Osteoblast (primary cell): ENCODE results near the gene HDDC3. TPM values are rescaled to one million over a fixed set of nuclear protein-coding genes. Genes with fewer than 3 reads are reported as not detected.

Experiments
- DNase-seq: peaks from one replicate; pipeline ENCODE4 v3.0.0; 2011; ENCODE audit warnings: low spot score, mixed read lengths; ENCODE audit not compliant: insufficient read length; ENCODE audit errors: missing footprints
- H2AFZ ChIP-seq: 2 replicates; pipeline ENCODE4 v1.6.0; 2011; ENCODE audit warnings: mild to moderate bottlenecking, low read length
- H3K27ac ChIP-seq: 2 replicates; pipeline ENCODE4 v1.5.1; 2011; ENCODE audit warnings: mild to moderate bottlenecking, low read depth, low read length, moderate library complexity
- H3K27me3 ChIP-seq: 2 replicates; pipeline ENCODE4 v1.6.0; 2012; ENCODE audit warnings: mild to moderate bottlenecking, control low read depth, inconsistent platforms, low read length, moderate library complexity; ENCODE audit not compliant: insufficient read depth
- H3K36me3 ChIP-seq: 2 replicates; pipeline ENCODE4 v1.5.1; 2011; ENCODE audit warnings: mild to moderate bottlenecking, low read length, control low read depth, moderate library complexity; ENCODE audit not compliant: insufficient read depth
- H3K4me1 ChIP-seq: 2 replicates; pipeline ENCODE4 v1.5.1; 2011; ENCODE audit warnings: mild to moderate bottlenecking, low read length, control low read depth, moderate library complexity; ENCODE audit not compliant: insufficient read depth
- H3K4me2 ChIP-seq: 2 replicates; pipeline ENCODE4 v1.6.0; 2011; ENCODE audit warnings: mild to moderate bottlenecking, low read length; ENCODE audit not compliant: insufficient read depth
- H3K4me3 ChIP-seq: fragments of 200-600 bp; sonication (generic); 3 replicates; pipeline ENCODE4 v1.5.1; 2012; ENCODE audit warnings: mild to moderate bottlenecking, low read length, inconsistent platforms; ENCODE audit not compliant: insufficient read depth
- H3K79me2 ChIP-seq: 2 replicates; pipeline ENCODE4 v1.6.0; 2012; ENCODE audit warnings: mild to moderate bottlenecking, low read length, control low read depth, inconsistent platforms; ENCODE audit not compliant: insufficient read depth
- H3K9me3 ChIP-seq: 2 replicates; pipeline ENCODE4 v1.5.1; 2011; ENCODE audit warnings: low read depth, low read length, control low read depth
- H4K20me1 ChIP-seq: 2 replicates; pipeline ENCODE4 v1.6.0; 2012; ENCODE audit warnings: mild to moderate bottlenecking, low read length, control low read depth; ENCODE audit not compliant: insufficient read depth
- CTCF ChIP-seq: IDR thresholded peaks from 2 replicates; pipeline ENCODE4 v1.5.1; 2011; ENCODE audit warnings: mild to moderate bottlenecking, low read depth, low read length, moderate library complexity; ENCODE audit errors: extremely low read depth
- total RNA-seq: library from RNA; depleted of rRNA; stranded (reverse); fragments of >200 nt; gene quantifications from 2 replicates; pipeline ENCODE4 v1.2.3, GENCODE V29; 2012

HDDC3 gene
- total RNA-seq, 1 donor: 11.6 TPM

- no peaks in the 10 kb centered on the region for H3K79me2 ChIP-seq
- H3K36me3 ChIP-seq: peaks cover 12% of the 10 kb centered on the region
- peak overlapping the region; percentile 78 for H3K4me3 ChIP-seq
- H3K4me1 ChIP-seq: peaks cover 7% of the 10 kb centered on the region
- TF ChIP-seq CTCF: no peak
- H4K20me1 ChIP-seq: peaks cover 3% of the 10 kb centered on the region
- H3K27me3 ChIP-seq: no peaks in the 10 kb centered on the region
- H3K4me2 ChIP-seq: peak overlapping the region; percentile 85
- DNase-seq: peak; percentile 73
- H3K27ac ChIP-seq: no peak overlapping the region
- no peaks in the 10 kb centered on the region for H3K9me3 ChIP-seq
- H2AFZ ChIP-seq: peak overlapping the region; percentile 83
These were observed 28.4 kb downstream of the HDDC3 start for GRCh38 chr15:90903733-90904536.

GRCh38 chr15:90902840-90903732 lies 29.3 kb downstream of the HDDC3 start, which contains the start of gene MAN2A2:
TSS of gene MAN2A2 (plus strand) at chr15:90903302. CDS start at chr15:90904208, 906 bp downstream.
- peak within 1 kb of the TSS; percentile 78 for H3K4me3 ChIP-seq
- peak; percentile 97 for DNase-seq
- H3K9me3 ChIP-seq: no peaks in the 10 kb centered on the region
- no peaks in the 10 kb centered on the region for H3K79me2 ChIP-seq
- peaks cover 3% of the 10 kb centered on the region for H4K20me1 ChIP-seq
- H2AFZ ChIP-seq: peak within 1 kb of the TSS; percentile 89
- peaks cover 12% of the 10 kb centered on the region for H3K36me3 ChIP-seq
- no peaks in the 10 kb centered on the region for H3K27me3 ChIP-seq
- H3K27ac ChIP-seq: peak within 1 kb of the TSS; percentile 48
- peak within 1 kb of the TSS; percentile 85 for H3K4me2 ChIP-seq
- peaks cover 7% of the 10 kb centered on the region for H3K4me1 ChIP-seq
- TF ChIP-seq CTCF: no peak

- Histone ChIP-seq H3K36me3 (peaks cover 12% of the 10 kb centered on the region), H3K4me1 (peaks cover 7% of the 10 kb centered on the region), H3K4me2 (peak overlapping the region; percentile 63), H2AFZ (peak overlapping the region; percentile 89), H3K9me3 (no peaks in the 10 kb centered on the region), H3K79me2 (no peaks in the 10 kb centered on the region), H3K27ac (peak overlapping the region; percentile 44), H3K27me3 (no peaks in the 10 kb centered on the region), H4K20me1 (peaks cover 3% of the 10 kb centered on the region), H3K4me3 (peak overlapping the region; percentile 78)
- peak; percentile 100 for DNase-seq
- TF ChIP-seq CTCF: peak; percentile 67
These were observed 30.1 kb downstream of the HDDC3 start for GRCh38 chr15:90902040-90902839.
